CD4-positive, alpha-beta T cell (primary cell): ENCODE results near the gene IQGAP2. TPM values are rescaled to one million over a fixed set of nuclear protein-coding genes. Genes with fewer than 3 reads are reported as not detected.

Experiments
- ATAC-seq: fragments of 200-7000 bp; cut with Tn5 transposase; one replicate; pipeline ENCODE4 v1.10.0; 2022; ENCODE audit warnings: mild to moderate bottlenecking; ENCODE audit not compliant: poor library complexity
- CTCF ChIA-PET: fragments of 350-600 bp; sonication (Branson Sonifier 250); formaldehyde crosslinking; loops from one replicate; lab custom pipeline; 2021; ENCODE audit warnings: antibody characterized with exemption, inconsistent platforms; lab: Charles Lee
- POLR2A ChIA-PET: fragments of 350-600 bp; sonication (Branson Sonifier 250); formaldehyde crosslinking; loops from one replicate; lab custom pipeline; 2021; ENCODE audit warnings: antibody characterized with exemption, inconsistent platforms; lab: Charles Lee
- DNase-seq, 14 experiments: peaks; one replicate each; pipeline ENCODE4 v3.0.0-alpha.2; 2013 to 2020; ENCODE audit warnings: mixed read lengths in 2 of 14
- H3K27ac ChIP-seq, 2 donors: one replicate each; pipeline versions ENCODE4 v1.5.1 to v1.7.0; 2013; ENCODE audit warnings: low read length in 2 of 2, low read depth in 1 of 2, mild to moderate bottlenecking in 1 of 2
- H3K27me3 ChIP-seq, 2 experiments: 1 replicate in 1 of 2; 2 replicates in 1 of 2; pipeline versions ENCODE4 v1.6.1 to v1.7.0; 2013; ENCODE audit warnings: low read length in 2 of 2, control low read depth in 1 of 2, mild to moderate bottlenecking in 1 of 2, moderate library complexity in 1 of 2; ENCODE audit not compliant: insufficient read depth in 2 of 2, control insufficient read depth in 1 of 2
- H3K36me3 ChIP-seq: one replicate; pipeline ENCODE4 v1.6.1; 2013; ENCODE audit warnings: low read length, control low read depth; ENCODE audit not compliant: insufficient read depth
- H3K4me1 ChIP-seq: one replicate; pipeline ENCODE4 v1.6.1; 2013; ENCODE audit warnings: low read length, control low read depth; ENCODE audit not compliant: insufficient read depth
- H3K4me3 ChIP-seq: one replicate; pipeline ENCODE4 v1.5.1; 2013; ENCODE audit warnings: mild to moderate bottlenecking, low read length, moderate library complexity
- H3K9me3 ChIP-seq, 2 experiments: 1 replicate in 1 of 2; 2 replicates in 1 of 2; pipeline versions ENCODE4 v1.6.1 to v1.7.0; 2013; ENCODE audit warnings: low read length in 2 of 2, mild to moderate bottlenecking in 2 of 2, control low read depth in 1 of 2, moderate library complexity in 1 of 2; ENCODE audit not compliant: control insufficient read depth in 1 of 2, insufficient read depth in 1 of 2
- H3K27ac Mint-ChIP-seq: one replicate; pipeline ENCODE4 v1.8.0; 2020; ENCODE audit warnings: mixed read lengths
- H3K27me3 Mint-ChIP-seq: one replicate; pipeline ENCODE4 v1.8.0; 2021; ENCODE audit warnings: mixed read lengths
- H3K36me3 Mint-ChIP-seq: one replicate; pipeline ENCODE4 v1.8.0; 2021; ENCODE audit warnings: low read depth, mixed read lengths
- H3K4me1 Mint-ChIP-seq: one replicate; pipeline ENCODE4 v1.8.0; 2021; ENCODE audit warnings: low read depth, mixed read lengths
- H3K4me3 Mint-ChIP-seq: one replicate; pipeline ENCODE4 v1.8.0; 2020; ENCODE audit warnings: mild to moderate bottlenecking, mixed read lengths
- H3K9me3 Mint-ChIP-seq: one replicate; pipeline ENCODE4 v1.8.0; 2020; ENCODE audit warnings: mixed read lengths
- intact Hi-C, 2 experiments: fragments of 100-400 bp; cut with DNase I in 1 of 2; cut with micrococcal nuclease in 1 of 2; formaldehyde crosslinking; loops; one replicate each; pipeline versions ENCODE4 v1.15.1 to v1.9.0; 2023 to 2025; cut with DNase I, micrococcal nuclease
- total RNA-seq, 174 experiments: library from RNA in 2 of 174; stranded (reverse) in 2 of 174; gene quantifications; one replicate each; pipeline ENCODE4 v1.2.3 and lab custom pipeline; 2021 to 2026
- TF ChIP-seq, protein P1 (sequence below): fragments of 200-600 bp; IDR thresholded peaks from one replicate; pipeline ENCODE4 v1.8.0; 2022; ENCODE audit warnings: antibody characterized with exemption, mild to moderate bottlenecking

Gene IQGAP2
- total RNA-seq, 2 experiments from 2014 or later: 58.8 TPM

DNA sequence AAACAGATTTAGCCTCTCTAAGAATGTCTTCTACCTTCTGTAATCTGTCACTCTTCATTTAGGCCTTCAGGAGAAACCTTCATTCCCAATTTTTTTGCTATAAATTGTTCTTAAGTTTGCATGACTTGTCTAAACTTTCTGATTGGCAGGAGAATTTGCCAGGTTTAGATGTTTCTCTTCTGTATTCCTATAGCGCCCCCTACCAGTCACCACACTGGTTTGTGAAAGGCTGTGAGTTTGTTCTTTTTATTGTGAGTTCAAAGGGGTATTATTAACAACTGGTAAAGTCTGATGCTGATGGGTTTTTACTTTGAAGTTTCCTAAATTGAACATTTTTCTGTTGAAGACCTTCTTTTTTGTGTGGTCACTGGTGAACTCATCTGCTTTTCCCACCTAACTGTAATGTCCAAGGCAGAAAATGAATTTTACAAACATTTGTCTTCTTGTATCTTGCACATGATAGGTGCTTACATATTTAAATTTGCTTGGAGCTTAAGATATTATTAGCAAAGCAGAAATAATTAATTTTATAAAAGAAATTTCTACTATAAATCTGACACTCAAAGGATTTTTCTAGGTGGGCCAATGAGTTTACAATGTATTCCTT, 238.5 kb downstream of the IQGAP2 start:
- POLR2A ChIA-PET: no interaction called here
- TF ChIP-seq, protein P1, sequence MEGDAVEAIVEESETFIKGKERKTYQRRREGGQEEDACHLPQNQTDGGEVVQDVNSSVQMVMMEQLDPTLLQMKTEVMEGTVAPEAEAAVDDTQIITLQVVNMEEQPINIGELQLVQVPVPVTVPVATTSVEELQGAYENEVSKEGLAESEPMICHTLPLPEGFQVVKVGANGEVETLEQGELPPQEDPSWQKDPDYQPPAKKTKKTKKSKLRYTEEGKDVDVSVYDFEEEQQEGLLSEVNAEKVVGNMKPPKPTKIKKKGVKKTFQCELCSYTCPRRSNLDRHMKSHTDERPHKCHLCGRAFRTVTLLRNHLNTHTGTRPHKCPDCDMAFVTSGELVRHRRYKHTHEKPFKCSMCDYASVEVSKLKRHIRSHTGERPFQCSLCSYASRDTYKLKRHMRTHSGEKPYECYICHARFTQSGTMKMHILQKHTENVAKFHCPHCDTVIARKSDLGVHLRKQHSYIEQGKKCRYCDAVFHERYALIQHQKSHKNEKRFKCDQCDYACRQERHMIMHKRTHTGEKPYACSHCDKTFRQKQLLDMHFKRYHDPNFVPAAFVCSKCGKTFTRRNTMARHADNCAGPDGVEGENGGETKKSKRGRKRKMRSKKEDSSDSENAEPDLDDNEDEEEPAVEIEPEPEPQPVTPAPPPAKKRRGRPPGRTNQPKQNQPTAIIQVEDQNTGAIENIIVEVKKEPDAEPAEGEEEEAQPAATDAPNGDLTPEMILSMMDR: peak; percentile 72
- no peaks in the 10 kb centered on the region for H3K9me3 Mint-ChIP-seq

DNA sequence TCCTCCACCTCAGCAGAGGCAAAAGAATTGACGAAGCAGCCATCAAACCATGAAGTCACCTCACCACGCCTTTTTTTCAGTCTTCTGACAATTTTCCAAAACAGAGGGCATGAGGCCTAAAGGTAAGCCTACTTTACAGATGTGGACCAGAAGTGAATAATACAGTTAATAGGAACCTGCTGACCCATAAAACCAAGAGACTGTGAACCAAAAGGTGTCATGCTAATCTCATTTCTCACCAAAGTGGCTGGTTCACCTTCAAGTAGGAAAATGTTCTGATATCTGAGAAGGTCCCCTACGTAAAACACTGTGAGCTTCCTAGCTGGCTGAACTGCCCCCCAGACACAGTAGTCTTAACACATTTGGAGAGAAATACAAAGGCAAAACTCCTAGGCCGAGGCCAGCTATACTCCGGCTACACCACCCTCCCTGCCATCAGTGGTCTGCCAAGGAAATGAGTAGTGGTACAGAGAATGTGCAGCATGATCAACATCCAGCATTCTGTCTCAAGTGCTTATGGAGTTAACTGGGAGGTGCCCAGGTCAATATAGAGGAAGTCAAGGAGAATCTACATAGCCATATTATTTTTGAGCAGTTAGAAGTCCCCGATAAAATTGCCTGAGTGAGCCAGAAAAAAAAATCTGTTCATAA, 239.4 kb downstream of the IQGAP2 start:
- Histone ChIP-seq H3K4me3 (no peak overlapping the region), H3K36me3 (peaks cover 65% of the 10 kb centered on the region), H3K27ac (no peak overlapping the region), H3K9me3 (no peaks in the 10 kb centered on the region), H3K27me3 (no peaks in the 10 kb centered on the region), H3K4me1 (no peaks in the 10 kb centered on the region)
- TF ChIP-seq, protein P1: no peak
- intact Hi-C loops: loop anchor here (5.0 to 10.0 kb wide), 3 partner anchors 40 to 568 kb away; no protein-coding TSS in a partner anchor
- peaks cover 98% of the 10 kb centered on the region for H3K36me3 Mint-ChIP-seq
- ATAC-seq: no peak
- H3K27ac Mint-ChIP-seq: no peak overlapping the region
- H3K4me1 Mint-ChIP-seq: no peaks in the 10 kb centered on the region
- H3K9me3 Mint-ChIP-seq: no peaks in the 10 kb centered on the region
- ChIA-PET CTCF (interaction anchor here (1.3 kb wide), 1 partner anchor 132 kb away, joined by 3 read pairs; no protein-coding TSS in a partner anchor), POLR2A (no interaction called here)
- H3K4me3 Mint-ChIP-seq: no peak overlapping the region
- H3K27me3 Mint-ChIP-seq: no peaks in the 10 kb centered on the region
- DNase-seq: no peak

More for the DNA sequence above, 238.5 kb downstream of the IQGAP2 start:
- peaks cover 66% of the 10 kb centered on the region for H3K36me3 ChIP-seq
- intact Hi-C loops: loop anchor here (1.0 to 10.0 kb wide), 4 partner anchors 39 to 567 kb away; no protein-coding TSS in a partner anchor
- no peaks in the 10 kb centered on the region for H3K4me1 ChIP-seq
- no peak overlapping the region for H3K27ac ChIP-seq
- H3K27me3 ChIP-seq: no peaks in the 10 kb centered on the region
- CTCF ChIA-PET: interaction anchor here (1.0 to 1.3 kb wide), 2 partner anchors 12 to 133 kb away, joined by 3 read pairs; no protein-coding TSS in a partner anchor
- H3K36me3 Mint-ChIP-seq: peaks cover 100% of the 10 kb centered on the region
- no peaks in the 10 kb centered on the region for H3K4me1 Mint-ChIP-seq
- DNase-seq: peak; percentile 26 to 78 (median 48)
- H3K4me3 Mint-ChIP-seq: no peak overlapping the region
- no peak overlapping the region for H3K4me3 ChIP-seq
- no peaks in the 10 kb centered on the region for H3K27me3 Mint-ChIP-seq
- peak; percentile 57 for ATAC-seq
- no peak overlapping the region for H3K27ac Mint-ChIP-seq
- H3K9me3 ChIP-seq: no peaks in the 10 kb centered on the region

DNA sequence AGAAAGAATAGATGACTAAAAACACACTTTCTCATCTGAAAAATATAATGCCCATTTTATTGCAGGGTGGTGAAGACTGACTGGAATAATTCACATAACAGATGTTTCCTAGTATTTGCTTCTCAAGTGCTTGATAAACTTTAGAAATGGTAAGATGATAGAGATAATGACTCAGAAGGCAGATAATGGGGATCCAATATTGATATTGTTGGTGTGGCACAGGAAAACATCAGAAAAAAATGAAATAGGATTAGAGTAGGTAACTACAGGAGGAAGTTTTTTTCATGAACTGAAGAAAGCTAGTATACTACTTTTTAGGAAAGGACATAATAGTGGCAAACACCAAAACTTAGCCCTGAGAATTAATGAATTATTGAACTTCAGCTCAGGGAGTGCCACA, 240.3 kb downstream of the IQGAP2 start:
- DNase-seq (no peak), ATAC-seq (no peak)
- Mint-ChIP-seq H3K27ac (no peak overlapping the region), H3K9me3 (no peaks in the 10 kb centered on the region), H3K4me1 (no peaks in the 10 kb centered on the region), H3K4me3 (no peak overlapping the region), H3K36me3 (peaks cover 98% of the 10 kb centered on the region), H3K27me3 (no peaks in the 10 kb centered on the region)
- TF ChIP-seq, protein P1: no peak
- POLR2A ChIA-PET: no interaction called here
- Histone ChIP-seq H3K9me3 (peaks cover 4 to 6% of the 10 kb centered on the region in 2 experiments), H3K27me3 (no peaks in the 10 kb centered on the region), H3K4me1 (no peaks in the 10 kb centered on the region), H3K36me3 (peaks cover 69% of the 10 kb centered on the region), H3K4me3 (no peak overlapping the region), H3K27ac (no peak overlapping the region)
- CTCF ChIA-PET: no interaction called here
- intact Hi-C loops: loop anchor here (5.0 to 10.0 kb wide), 3 partner anchors 41 to 569 kb away; no protein-coding TSS in a partner anchor
